Stimulated activated CD8-positive, alpha-beta memory T cell treated with anti-CD3 and anti-CD28 coated beads, Interleukin-4, amount 100 ng/mL, for 48 hours (primary cell): Measurements from ENCODE around the gene INO80.
"Not testable (repeated sequence)": the region's sequence is repeated elsewhere in the genome, so short reads cannot be mapped to it uniquely, and the experiment has no call there.

Source experiments
- DNase-seq: peaks from one replicate; pipeline ENCODE4 v3.0.0-alpha.2; 2020

INO80 gene

GRCh38 chr15:41115161-41115651 is 874 bp downstream of the INO80 start:
- DNase-seq = no peak

- no peak for DNase-seq
Measured at GRCh38 chr15:41106947-41107346, 9.1 kb downstream of the INO80 start.

- no peak for DNase-seq
Measured at GRCh38 chr15:41105348-41106334, 10.4 kb downstream of the INO80 start.

GRCh38 chr15:41104234-41104633 is 11.8 kb downstream of the INO80 start:
- DNase-seq = no peak

GRCh38 chr15:41102854-41103253 is 13.2 kb downstream of the INO80 start:
- DNase-seq = no peak

- DNase-seq = no peak
Measured at GRCh38 chr15:41096178-41096577, 19.9 kb downstream of the INO80 start.

GRCh38 chr15:41085029-41085428 is 31.1 kb downstream of the INO80 start:
- DNase-seq = no peak

- DNase-seq = no peak
Measured at GRCh38 chr15:41080144-41080543, 35.9 kb downstream of the INO80 start.

GRCh38 chr15:41079717-41080116 is 36.4 kb downstream of the INO80 start:
- no peak for DNase-seq

- DNase-seq = not testable (repeated sequence)
Measured at GRCh38 chr15:41078879-41079278, 37.2 kb downstream of the INO80 start.

- no peak for DNase-seq
Measured at GRCh38 chr15:41078125-41078524, 38.0 kb downstream of the INO80 start.

- DNase-seq = no peak
Measured at GRCh38 chr15:41073028-41073427, 43.1 kb downstream of the INO80 start.

- no peak for DNase-seq
Measured at GRCh38 chr15:41072013-41072412, 44.1 kb downstream of the INO80 start.

- no peak for DNase-seq
Measured at GRCh38 chr15:41066516-41066915, 49.6 kb downstream of the INO80 start.

- DNase-seq = no peak
Measured at GRCh38 chr15:41061667-41062066, 54.4 kb downstream of the INO80 start.

- DNase-seq = no peak
Measured at GRCh38 chr15:41060505-41060904, 55.6 kb downstream of the INO80 start.

- no peak for DNase-seq
Measured at GRCh38 chr15:41056810-41057209, 59.3 kb downstream of the INO80 start.

- no peak for DNase-seq
Measured at GRCh38 chr15:41055706-41056105, 60.4 kb downstream of the INO80 start.

- DNase-seq = no peak
Measured at GRCh38 chr15:41051139-41051538, 64.9 kb downstream of the INO80 start.

GRCh38 chr15:41048852-41049251 is 67.2 kb downstream of the INO80 start:
- no peak for DNase-seq

GRCh38 chr15:41048397-41048796 is 67.7 kb downstream of the INO80 start:
- DNase-seq = no peak

GRCh38 chr15:41047474-41047873 is 68.6 kb downstream of the INO80 start:
- no peak for DNase-seq

- DNase-seq = no peak
Measured at GRCh38 chr15:41043276-41043951, 72.7 kb downstream of the INO80 start.

- DNase-seq = no peak
Measured at GRCh38 chr15:41042851-41043250, 73.2 kb downstream of the INO80 start.
